HEK293 (cell line): Measurements from ENCODE around the gene VDAC1.
A peak's percentile ranks its signal among the peaks of the same experiment; 100 is the strongest.

Experiments
- CTCF ChIA-PET: fragments of 350-600 bp; formaldehyde crosslinking; extraction: SDS; loops from one replicate; lab custom pipeline; 2021; ENCODE audit warnings: antibody characterized with exemption; lab: Yijun Ruan, JAX
- POLR2A ChIA-PET: fragments of 300-600 bp; formaldehyde crosslinking; extraction: SDS; loops from one replicate; lab custom pipeline; 2020; ENCODE audit warnings: antibody characterized with exemption, inconsistent platforms; lab: Yijun Ruan, JAX
- H3K27ac ChIP-seq: fragments of 200-500 bp; sonication (Bioruptor generic); 2 replicates; pipeline ENCODE4 v1.5.1; 2014; ENCODE audit warnings: low read depth, low read length, control low read depth, inconsistent platforms; ENCODE audit errors: extremely low read depth
- H3K36me3 ChIP-seq, 2 experiments: fragments of 200-500 bp in 1 of 2; sonication (Bioruptor generic) in 1 of 2; 1 replicate in 1 of 2; 2 replicates in 1 of 2; pipeline ENCODE4 v1.5.1; 2014 to 2017; ENCODE audit warnings: inconsistent platforms in 2 of 2, low read length in 2 of 2; ENCODE audit not compliant: control insufficient read depth in 2 of 2, insufficient read depth in 1 of 2
- H3K4me1 ChIP-seq: fragments of 200-500 bp; sonication (Bioruptor generic); 2 replicates; pipeline ENCODE4 v1.5.1; 2014; ENCODE audit warnings: mild to moderate bottlenecking, low read length, inconsistent platforms; ENCODE audit not compliant: control insufficient read depth, insufficient read depth
- H3K4me3 ChIP-seq: 2 replicates; pipeline ENCODE4 v1.5.1; 2011; ENCODE audit warnings: low read depth, mild to moderate bottlenecking, control low read depth, low read length, moderate library complexity
- H3K9me3 ChIP-seq: fragments of 200-500 bp; sonication (Bioruptor generic); 2 replicates; pipeline ENCODE4 v1.5.1; 2014; ENCODE audit warnings: low read depth, low read length, inconsistent platforms; ENCODE audit not compliant: control insufficient read depth, insufficient read depth
- GLI2 ChIP-seq: fragments of 450-650 bp; formaldehyde crosslinking; IDR thresholded peaks from 2 replicates; pipeline ENCODE4; 2017; ENCODE audit warnings: missing biosample characterization, missing genetic modification characterization, low read depth, borderline replicate concordance
- KLF1 ChIP-seq: fragments of 450-650 bp; formaldehyde crosslinking; IDR thresholded peaks from 2 replicates; pipeline ENCODE4 v1.5.1; 2016; ENCODE audit warnings: missing biosample characterization, missing genetic modification characterization
- KLF10 ChIP-seq: fragments of 450-650 bp; IDR thresholded peaks from 2 replicates; pipeline ENCODE4 v1.5.1; 2018; ENCODE audit warnings: missing biosample characterization, mild to moderate bottlenecking, missing genetic modification characterization
- PRDM10 ChIP-seq: fragments of 450-650 bp; formaldehyde crosslinking; IDR thresholded peaks from 2 replicates; pipeline ENCODE4 v1.5.1; 2016; ENCODE audit warnings: missing biosample characterization, missing genetic modification characterization
- PRDM6 ChIP-seq: fragments of 450-650 bp; formaldehyde crosslinking; IDR thresholded peaks from 2 replicates; pipeline ENCODE4 v1.5.1; 2017; ENCODE audit warnings: missing biosample characterization, missing genetic modification characterization
- SALL2 ChIP-seq: fragments of 450-650 bp; formaldehyde crosslinking; IDR thresholded peaks from 2 replicates; pipeline ENCODE4 v1.5.0; 2017; ENCODE audit warnings: missing biosample characterization, mild to moderate bottlenecking, missing genetic modification characterization, borderline replicate concordance
- ZNF2 ChIP-seq: fragments of 450-650 bp; formaldehyde crosslinking; IDR thresholded peaks from 2 replicates; pipeline ENCODE4 v1.5.1; 2016; ENCODE audit warnings: missing biosample characterization, missing genetic modification characterization
- ZNF292 ChIP-seq: fragments of 450-650 bp; formaldehyde crosslinking; IDR thresholded peaks from 2 replicates; pipeline ENCODE4 v1.5.1; 2016; ENCODE audit warnings: low read depth, missing biosample characterization, missing genetic modification characterization, borderline replicate concordance
- ZNF473 ChIP-seq: fragments of 450-650 bp; formaldehyde crosslinking; IDR thresholded peaks from 2 replicates; pipeline ENCODE4 v1.5.1; 2017; ENCODE audit warnings: missing biosample characterization, missing genetic modification characterization
- ZNF529 ChIP-seq: fragments of 450-650 bp; formaldehyde crosslinking; IDR thresholded peaks from 2 replicates; pipeline ENCODE4 v1.5.1; 2017; ENCODE audit warnings: missing genetic modification characterization, missing biosample characterization; ENCODE audit not compliant: insufficient replicate concordance
- ZNF544 ChIP-seq: fragments of 450-650 bp; formaldehyde crosslinking; IDR thresholded peaks from 2 replicates; pipeline ENCODE4 v1.5.0; 2017; ENCODE audit warnings: missing biosample characterization, missing genetic modification characterization
- ZNF600 ChIP-seq: fragments of 450-650 bp; formaldehyde crosslinking; IDR thresholded peaks from 2 replicates; pipeline ENCODE4 v1.5.1; 2016; ENCODE audit warnings: missing biosample characterization, missing genetic modification characterization
- ZNF654 ChIP-seq: fragments of 450-650 bp; formaldehyde crosslinking; IDR thresholded peaks from 2 replicates; pipeline ENCODE4 v1.5.1; 2016; ENCODE audit warnings: low read depth, missing biosample characterization, missing genetic modification characterization
- ZSCAN5A ChIP-seq: fragments of 450-650 bp; formaldehyde crosslinking; IDR thresholded peaks from 2 replicates; pipeline ENCODE4 v1.5.1; 2016; ENCODE audit warnings: missing biosample characterization, missing genetic modification characterization

Gene VDAC1

GRCh38 chr5:134022333-134022732, 17.6 kb upstream of the VDAC1 start (continued):
- no peak for TF ChIP-seq ZSCAN5A
- TF ChIP-seq ZNF600 (tag by site-specific recombination), result no peak
- TF ChIP-seq SALL2 (tag by site-specific recombination), result no peak
- TF ChIP-seq ZNF2 (tag by site-specific recombination), result no peak
- no peak for TF ChIP-seq PRDM6 (tag by site-specific recombination)

GRCh38 chr5:134020188-134020587, 15.4 kb upstream of the VDAC1 start:
- ChIA-PET CTCF (no interaction called here), POLR2A (no interaction called here)
- no peaks in the 10 kb centered on the region for H3K4me1 ChIP-seq
- H3K27ac ChIP-seq, result no peak overlapping the region
- no peaks in the 10 kb centered on the region for H3K36me3 ChIP-seq
- no peak overlapping the region for H3K4me3 ChIP-seq
- H3K9me3 ChIP-seq, result no peaks in the 10 kb centered on the region
- TF ChIP-seq GLI2 (tag by site-specific recombination), result no peak
- no peak for TF ChIP-seq ZNF473 (tag by site-specific recombination)
- TF ChIP-seq KLF1 (tag by site-specific recombination), result no peak
- TF ChIP-seq KLF10 (tag by site-specific recombination), result no peak
- no peak for TF ChIP-seq ZNF529 (tag by site-specific recombination)
- TF ChIP-seq ZNF654 (tag by site-specific recombination), result no peak

GRCh38 chr5:134019636-134020035, 14.9 kb upstream of the VDAC1 start:
- ChIA-PET POLR2A (interaction anchor here (2.2 kb wide), 1 partner anchor 15 kb away, joined by 8 read pairs; the partner anchor contains the start of gene VDAC1), CTCF (interaction anchor here (0.6 kb wide), 1 partner anchor 328 kb away, joined by 3 read pairs; no protein-coding TSS in a partner anchor)
- no peaks in the 10 kb centered on the region for H3K4me1 ChIP-seq
- H3K27ac ChIP-seq, result no peak overlapping the region
- H3K4me3 ChIP-seq, result no peak overlapping the region
- TF ChIP-seq ZNF544 (tag by site-specific recombination) (no peak), PRDM10 (tag by site-specific recombination) (peak; percentile 22; the same call in 1 of the 2 replicates), ZNF292 (no peak)
- no peaks in the 10 kb centered on the region for H3K36me3 ChIP-seq
- no peaks in the 10 kb centered on the region for H3K9me3 ChIP-seq
